ENCODE data around the gene CLEC2L. TPM values are rescaled to one million over a fixed set of nuclear protein-coding genes. Genes with fewer than 3 reads are reported as not detected.

Gene CLEC2L
- total and polyA plus RNA-seq, 2 of the 8 experiments (the other 6 are each of a cell fraction or from before 2014, with no cell fraction given) = 0.20 to 1.9 TPM

DNA sequence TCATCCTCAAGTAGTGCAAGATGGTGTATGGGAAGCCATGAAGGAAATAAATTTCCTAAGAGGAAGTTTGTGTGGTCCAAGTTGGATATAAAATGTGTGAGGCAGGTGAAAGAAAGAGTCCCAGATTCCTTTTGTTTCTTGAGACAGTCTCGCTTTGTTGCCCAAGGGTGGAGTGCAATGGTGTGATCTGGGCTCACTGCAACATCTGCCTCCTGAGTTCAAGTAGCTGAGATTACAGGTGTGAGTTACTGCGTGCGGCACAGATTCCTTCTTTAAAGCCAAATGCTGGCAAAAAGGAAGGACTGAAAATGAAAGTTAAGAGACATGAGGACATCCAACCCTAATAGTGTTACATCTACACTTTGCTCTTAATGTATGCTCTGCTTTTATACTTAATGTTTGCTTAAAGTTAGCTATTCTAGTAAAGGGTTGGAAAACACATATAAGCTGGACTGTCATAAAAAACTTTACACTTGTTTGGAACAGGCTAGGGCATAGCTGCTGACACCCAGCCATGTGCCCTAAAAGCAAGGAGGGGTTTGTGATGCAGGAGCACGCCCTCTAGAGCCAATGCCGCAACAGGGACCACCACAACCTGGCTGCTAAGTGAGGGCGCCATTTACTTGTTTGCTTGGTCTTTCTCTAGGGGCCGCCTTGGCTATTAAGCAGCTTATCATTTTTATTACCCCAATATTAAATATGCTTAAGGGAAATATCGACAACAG, 34.5 kb downstream of the CLEC2L start:
- FAIRE-seq (no peak), DNase-seq (ENCODE audit: low read depth in 1 of 2, low spot score in 2 of 2) (no peak)
- Histone ChIP-seq H2AK5ac (ENCODE audit: low read depth, low read length) (no peak overlapping the region), H3K9me3 (ENCODE audit: insufficient read depth in 2 of 2, low read depth in 1 of 2, low read length in 1 of 2) (no peaks in the 10 kb centered on the region), H3K4me2 (ENCODE audit: insufficient read depth in 1 of 2, low read depth in 2 of 2, low read length in 2 of 2) (no peak overlapping the region), H2BK5ac (ENCODE audit: low read depth, low read length) (no peak overlapping the region), H3K23ac (ENCODE audit: insufficient read length) (no peak overlapping the region), H4K20me1 (replicated peaks in 1 of 2; ENCODE audit: control insufficient read depth in 1 of 2, insufficient read depth in 2 of 2, low read length in 2 of 2) (no peaks in the 10 kb centered on the region), H3K79me1 (ENCODE audit: low read depth, low read length) (no peaks in the 10 kb centered on the region), H3K4ac (replicated peaks; ENCODE audit: insufficient read length, low read depth, low read length) (no peak overlapping the region), H4K91ac (replicated peaks; ENCODE audit: insufficient read length, low read length) (no peak overlapping the region), H3K56ac (replicated peaks; ENCODE audit: insufficient read length, low read depth, low read length) (no peak overlapping the region), H3K14ac (ENCODE audit: insufficient read length) (no peak overlapping the region), H2BK20ac (ENCODE audit: low read length) (no peak overlapping the region), H2BK120ac (replicated peaks; ENCODE audit: low read depth, low read length) (no peak overlapping the region), H4K5ac (ENCODE audit: insufficient read length, low read depth, low read length) (no peak overlapping the region), H2BK12ac (ENCODE audit: low read depth, low read length) (no peak overlapping the region), H3K4me1 (replicated peaks in 1 of 4; ENCODE audit: control insufficient read depth in 3 of 4, insufficient read depth in 4 of 4, low read length in 3 of 4) (peaks cover 0 to 4% (median 2%) of the 10 kb centered on the region in 4 experiments; a peak in 4 of 7 replicates), H4K8ac (ENCODE audit: extremely low read depth, insufficient read depth, low read length) (no peak overlapping the region), H3K27me3 (replicated peaks in 1 of 4; ENCODE audit: control insufficient read depth in 3 of 4, extremely low read depth in 1 of 4, insufficient read depth in 3 of 4, low read length in 3 of 4) (no peaks in the 10 kb centered on the region), H3K4me3 (ENCODE audit: extremely low read depth in 1 of 4, insufficient read depth in 2 of 4, low read depth in 3 of 4, low read length in 4 of 4) (no peak overlapping the region), H2AFZ (ENCODE audit: low read length) (no peak overlapping the region; the same call in 1 of the 2 replicates), H3K27ac (ENCODE audit: low read depth, low read length) (no peak overlapping the region), H3K79me2 (ENCODE audit: control insufficient read depth in 1 of 2, insufficient read depth in 2 of 2, low read length in 2 of 2) (no peaks in the 10 kb centered on the region), H2BK15ac (ENCODE audit: low read length) (no peak overlapping the region), H3K36me3 (ENCODE audit: control insufficient read depth in 2 of 4, insufficient read depth in 4 of 4, low read length in 3 of 4) (no peaks in the 10 kb centered on the region), H3K9ac (replicated peaks in 1 of 4; ENCODE audit: extremely low read depth in 1 of 4, low read depth in 3 of 4, low read length in 3 of 4) (no peak overlapping the region), H3K23me2 (ENCODE audit: low read depth, low read length) (no peaks in the 10 kb centered on the region), H3K18ac (ENCODE audit: extremely low read depth, low read length) (no peak overlapping the region)
- POLR2A ChIA-PET (ENCODE audit: partially characterized antibody) = interaction anchor here (0.6 kb wide), 1 partner anchor 690 kb away, joined by 3 read pairs; no protein-coding TSS in a partner anchor
- CTCF ChIA-PET (ENCODE audit: partially characterized antibody) = interaction anchor here (0.5 to 10.2 kb wide), 26 partner anchors 11 to 695 kb away, joined by 3 to 156 read pairs (median 4); partner anchors contain the start of genes CLEC2L and KLRG2
- no peak for TF ChIP-seq TEAD4 (IDR thresholded peaks at IDR 0.05; ENCODE audit: low read depth, low read length)
- TF ChIP-seq, protein P1, sequence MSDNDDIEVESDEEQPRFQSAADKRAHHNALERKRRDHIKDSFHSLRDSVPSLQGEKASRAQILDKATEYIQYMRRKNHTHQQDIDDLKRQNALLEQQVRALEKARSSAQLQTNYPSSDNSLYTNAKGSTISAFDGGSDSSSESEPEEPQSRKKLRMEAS (IDR thresholded peaks at IDR 0.05) = peak; percentile 84
- TF ChIP-seq, protein P2, sequence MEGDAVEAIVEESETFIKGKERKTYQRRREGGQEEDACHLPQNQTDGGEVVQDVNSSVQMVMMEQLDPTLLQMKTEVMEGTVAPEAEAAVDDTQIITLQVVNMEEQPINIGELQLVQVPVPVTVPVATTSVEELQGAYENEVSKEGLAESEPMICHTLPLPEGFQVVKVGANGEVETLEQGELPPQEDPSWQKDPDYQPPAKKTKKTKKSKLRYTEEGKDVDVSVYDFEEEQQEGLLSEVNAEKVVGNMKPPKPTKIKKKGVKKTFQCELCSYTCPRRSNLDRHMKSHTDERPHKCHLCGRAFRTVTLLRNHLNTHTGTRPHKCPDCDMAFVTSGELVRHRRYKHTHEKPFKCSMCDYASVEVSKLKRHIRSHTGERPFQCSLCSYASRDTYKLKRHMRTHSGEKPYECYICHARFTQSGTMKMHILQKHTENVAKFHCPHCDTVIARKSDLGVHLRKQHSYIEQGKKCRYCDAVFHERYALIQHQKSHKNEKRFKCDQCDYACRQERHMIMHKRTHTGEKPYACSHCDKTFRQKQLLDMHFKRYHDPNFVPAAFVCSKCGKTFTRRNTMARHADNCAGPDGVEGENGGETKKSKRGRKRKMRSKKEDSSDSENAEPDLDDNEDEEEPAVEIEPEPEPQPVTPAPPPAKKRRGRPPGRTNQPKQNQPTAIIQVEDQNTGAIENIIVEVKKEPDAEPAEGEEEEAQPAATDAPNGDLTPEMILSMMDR (IDR thresholded peaks at IDR 0.05; ENCODE audit: control extremely low read depth in 1 of 3, insufficient read depth in 1 of 3, low read depth in 1 of 3, low read length in 3 of 3) = peak; percentile 59 to 79 (median 69)
- TF ChIP-seq RAD21 (IDR thresholded peaks at IDR 0.05 in 1 of 2, conservative IDR thresholded peaks at IDR 0.05 in 1 of 2; ENCODE audit: low read depth in 2 of 2, low read length in 2 of 2) = peak; percentile 36 to 58
- TF ChIP-seq, protein P3, sequence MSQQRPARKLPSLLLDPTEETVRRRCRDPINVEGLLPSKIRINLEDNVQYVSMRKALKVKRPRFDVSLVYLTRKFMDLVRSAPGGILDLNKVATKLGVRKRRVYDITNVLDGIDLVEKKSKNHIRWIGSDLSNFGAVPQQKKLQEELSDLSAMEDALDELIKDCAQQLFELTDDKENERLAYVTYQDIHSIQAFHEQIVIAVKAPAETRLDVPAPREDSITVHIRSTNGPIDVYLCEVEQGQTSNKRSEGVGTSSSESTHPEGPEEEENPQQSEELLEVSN (IDR thresholded peaks at IDR 0.05) = no peak
- 0 out of 2 replicates have a peak, but pooled peaks have one; percentile 40 for TF ChIP-seq YY1 (IDR thresholded peaks at IDR 0.05; ENCODE audit: low read depth, low read length)
- no peak for TF ChIP-seq CBX8 (IDR thresholded peaks at IDR 0.05; ENCODE audit: borderline replicate concordance, low read depth, low read length)
- TF ChIP-seq CHD1 (IDR thresholded peaks at IDR 0.05; ENCODE audit: low read depth, low read length) = no peak
- 81% methylated on average over 8 of the region's 8 CpGs; no CpG with 5 or more reads in 1 of the 2 experiments for WGBS, 2 experiments (ENCODE audit: extremely low coverage in 1 of 2, insufficient coverage in 1 of 2, insufficient read length in 1 of 2, insufficient replicate concordance in 2 of 2, low coverage in 1 of 2, low lambda C conversion rate in 2 of 2, missing lambda C conversion rate in 1 of 2)

All from H1 (cell line).